Measurements from ENCODE around the gene NR5A2.

DNA sequence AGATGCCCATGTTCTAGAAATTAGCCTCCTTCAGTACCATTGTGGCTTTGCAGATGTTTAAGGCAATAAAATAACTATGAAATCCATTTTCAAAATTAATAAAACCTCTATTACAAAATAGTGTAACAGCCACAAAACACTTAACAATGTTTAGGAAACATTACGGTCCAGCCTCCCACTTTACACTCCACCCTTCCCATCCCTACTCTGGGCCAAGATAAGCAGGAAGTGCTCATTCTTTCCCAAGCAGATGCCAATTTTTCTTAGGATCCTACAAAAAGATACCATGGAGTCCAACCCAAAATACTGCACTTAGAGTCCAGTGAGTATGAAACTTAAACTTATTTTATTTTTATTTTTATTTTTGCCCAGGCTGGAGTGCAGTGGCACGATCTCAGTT, 150.8 kb downstream of the NR5A2 start:
- no peak for TF ChIP-seq HDGF (IDR thresholded peaks at IDR 0.05; ENCODE audit: borderline replicate concordance)
- no peak for TF ChIP-seq FOXA1 (IDR thresholded peaks at IDR 0.05)
- TF ChIP-seq BHLHE40 (IDR thresholded peaks at IDR 0.05; ENCODE audit: borderline replicate concordance), result no peak
- no peak for TF ChIP-seq TARDBP (IDR thresholded peaks at IDR 0.05)
- no peak for TF ChIP-seq ELF4 (IDR thresholded peaks at IDR 0.05)
- no peak for TF ChIP-seq LEF1 (IDR thresholded peaks at IDR 0.05; ENCODE audit: borderline replicate concordance)
- no peak for TF ChIP-seq SP1 (IDR thresholded peaks at IDR 0.05)
- TF ChIP-seq FOXK2 (IDR thresholded peaks at IDR 0.05), result no peak
- TF ChIP-seq ARNT (IDR thresholded peaks at IDR 0.05), result no peak
- no peak for TF ChIP-seq FOXM1 (IDR thresholded peaks at IDR 0.05; ENCODE audit: borderline replicate concordance)

Measured in HEK293T (cell line).